ENCODE measurements around the gene SLC36A3.

- no peak for TF ChIP-seq GATA3 (IDR thresholded peaks at IDR 0.05; ENCODE audit: low read depth, low read length)
- no peak for TF ChIP-seq GATA2 (IDR thresholded peaks at IDR 0.05; ENCODE audit: low read depth, low read length)
Measured at GRCh38 chr5:151278845-151279244, 24.7 kb downstream of the SLC36A3 start.
